VCaP (cell line): ENCODE data around the gene HELZ2.
A peak's percentile ranks its signal among the peaks of the same experiment; 100 is the strongest.

ENCODE experiments used
- H3K27ac ChIP-seq: fragments of 450-650 bp; 2 replicates; pipeline ENCODE4 v1.5.1; 2017
- CTCF ChIP-seq: fragments of 450-650 bp; conservative IDR thresholded peaks from 2 replicates; pipeline ENCODE4 v1.5.1; 2017; ENCODE audit warnings: mild to moderate bottlenecking, moderate library complexity

HELZ2 gene

GRCh38 chr20:63534427-63534830 is 39.6 kb downstream of the HELZ2 start:
- no peak for TF ChIP-seq CTCF
- H3K27ac ChIP-seq, result peak overlapping the region; percentile 88

DNA sequence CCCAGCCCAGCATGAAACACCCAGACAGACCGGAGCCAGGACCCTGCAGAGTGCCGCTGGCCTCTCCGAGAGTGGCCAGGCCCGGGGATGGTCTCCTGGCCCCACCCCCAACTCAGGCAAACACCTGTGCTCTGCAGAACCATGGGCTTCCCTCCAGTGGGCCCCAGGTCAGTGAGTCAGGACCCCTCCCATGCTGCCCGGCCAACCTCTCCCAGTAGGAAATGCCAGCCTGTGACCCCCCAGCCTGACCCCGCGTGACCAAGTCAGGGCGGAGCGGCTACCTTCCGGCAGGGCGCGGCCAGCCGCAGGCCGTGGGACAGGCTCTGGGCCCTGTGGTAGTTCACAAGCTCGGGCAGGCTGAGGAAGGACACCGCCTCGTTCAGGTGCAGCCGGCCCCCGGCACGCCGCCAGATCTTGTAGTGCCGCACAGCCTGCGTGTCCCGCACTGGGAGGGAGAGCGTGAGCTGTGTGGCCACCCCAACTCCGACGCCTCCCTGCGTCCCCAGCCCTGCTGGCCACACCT is 40.1 kb downstream of the HELZ2 start:
- no peak for TF ChIP-seq CTCF
- peak overlapping the region; percentile 88 for H3K27ac ChIP-seq

DNA sequence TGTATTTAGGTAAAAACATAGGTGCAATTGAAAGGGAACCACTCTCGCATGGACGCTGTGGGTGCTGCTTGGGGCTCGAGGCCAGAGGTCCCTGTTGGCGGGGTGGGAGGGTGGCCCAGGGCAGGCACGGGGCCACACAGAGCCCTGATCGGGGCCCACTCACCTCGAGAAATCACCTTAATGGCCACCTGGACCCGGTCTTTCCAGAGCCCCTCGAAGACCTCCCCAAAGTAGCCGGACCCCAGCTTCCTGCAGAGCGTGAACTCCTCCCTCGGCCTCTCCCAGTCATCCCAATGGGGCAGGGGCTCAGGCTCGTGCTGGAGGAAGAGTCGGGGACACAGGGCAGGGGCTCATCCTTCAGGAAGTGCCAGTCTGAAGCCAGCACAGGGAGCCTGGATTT is 40.7 kb downstream of the HELZ2 start:
- no peak for TF ChIP-seq CTCF

GRCh38 chr20:63532449-63532971 is 41.5 kb downstream of the HELZ2 start:
- TF ChIP-seq CTCF, result no peak
- peak overlapping the region; percentile 88; the same call in 1 of the 2 replicates for H3K27ac ChIP-seq

More for the DNA sequence above, 40.7 kb downstream of the HELZ2 start:
- peak overlapping the region; percentile 88 for H3K27ac ChIP-seq

DNA sequence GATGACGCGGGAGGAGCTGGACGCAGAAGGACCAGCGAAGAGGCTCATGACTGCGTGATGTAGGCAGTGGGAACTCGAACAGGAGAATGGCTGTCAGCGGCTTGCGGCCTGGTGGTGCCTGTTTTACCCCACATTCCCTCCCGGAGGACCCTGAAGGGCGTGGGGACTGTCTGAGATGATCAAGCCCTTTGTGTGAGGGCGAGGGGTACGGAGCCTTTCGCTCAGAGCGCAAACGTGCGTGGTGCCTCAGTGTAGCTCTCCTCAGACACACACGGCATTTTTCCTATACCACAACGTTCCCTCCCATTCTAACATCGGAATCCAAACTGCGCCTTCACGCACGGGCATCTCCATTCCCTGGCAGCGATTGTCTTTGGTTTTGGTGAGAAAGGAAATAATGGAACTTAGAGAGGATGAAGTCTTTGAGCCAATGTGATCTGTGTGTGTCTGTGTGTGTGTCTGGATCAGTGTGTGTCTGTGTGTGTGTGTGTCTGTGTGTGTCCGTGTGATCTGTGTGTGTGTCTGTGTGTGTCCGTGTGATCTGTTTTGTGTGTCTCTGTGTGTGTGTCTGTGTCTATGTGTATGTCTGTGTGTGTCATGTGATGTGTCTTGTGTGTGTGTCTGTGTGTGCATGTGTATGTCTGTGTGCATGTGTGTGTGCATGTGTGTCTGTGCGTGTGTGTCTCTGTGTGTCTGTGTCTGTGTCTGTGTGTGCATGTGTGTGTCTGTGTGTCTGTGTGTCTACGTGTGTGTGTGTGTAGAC is 42.2 kb downstream of the HELZ2 start:
- no peak for TF ChIP-seq CTCF
- H3K27ac ChIP-seq, result 0 out of 2 replicates have a peak overlapping the region, but pooled peaks have one; percentile 88

DNA sequence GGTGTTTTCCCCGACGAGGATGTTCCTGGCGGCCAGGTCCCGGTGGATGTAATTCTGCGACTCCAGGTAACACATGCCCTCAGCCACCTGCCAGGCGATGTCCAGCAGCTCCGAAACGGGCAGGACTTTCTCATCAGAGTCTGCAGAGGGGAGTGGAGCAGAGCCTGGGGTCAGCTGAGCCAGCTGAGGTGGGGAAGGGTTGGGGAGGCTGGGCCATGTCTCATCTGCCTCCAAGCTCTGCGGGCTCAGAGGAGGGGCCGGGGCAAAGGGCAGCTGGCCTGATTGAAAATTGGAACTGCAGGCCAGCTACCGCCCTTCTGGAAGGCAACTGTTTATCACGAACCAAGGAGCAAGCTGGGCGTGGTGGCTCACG is 43.3 kb downstream of the HELZ2 start:
- TF ChIP-seq CTCF, result no peak
- no peak overlapping the region for H3K27ac ChIP-seq

DNA sequence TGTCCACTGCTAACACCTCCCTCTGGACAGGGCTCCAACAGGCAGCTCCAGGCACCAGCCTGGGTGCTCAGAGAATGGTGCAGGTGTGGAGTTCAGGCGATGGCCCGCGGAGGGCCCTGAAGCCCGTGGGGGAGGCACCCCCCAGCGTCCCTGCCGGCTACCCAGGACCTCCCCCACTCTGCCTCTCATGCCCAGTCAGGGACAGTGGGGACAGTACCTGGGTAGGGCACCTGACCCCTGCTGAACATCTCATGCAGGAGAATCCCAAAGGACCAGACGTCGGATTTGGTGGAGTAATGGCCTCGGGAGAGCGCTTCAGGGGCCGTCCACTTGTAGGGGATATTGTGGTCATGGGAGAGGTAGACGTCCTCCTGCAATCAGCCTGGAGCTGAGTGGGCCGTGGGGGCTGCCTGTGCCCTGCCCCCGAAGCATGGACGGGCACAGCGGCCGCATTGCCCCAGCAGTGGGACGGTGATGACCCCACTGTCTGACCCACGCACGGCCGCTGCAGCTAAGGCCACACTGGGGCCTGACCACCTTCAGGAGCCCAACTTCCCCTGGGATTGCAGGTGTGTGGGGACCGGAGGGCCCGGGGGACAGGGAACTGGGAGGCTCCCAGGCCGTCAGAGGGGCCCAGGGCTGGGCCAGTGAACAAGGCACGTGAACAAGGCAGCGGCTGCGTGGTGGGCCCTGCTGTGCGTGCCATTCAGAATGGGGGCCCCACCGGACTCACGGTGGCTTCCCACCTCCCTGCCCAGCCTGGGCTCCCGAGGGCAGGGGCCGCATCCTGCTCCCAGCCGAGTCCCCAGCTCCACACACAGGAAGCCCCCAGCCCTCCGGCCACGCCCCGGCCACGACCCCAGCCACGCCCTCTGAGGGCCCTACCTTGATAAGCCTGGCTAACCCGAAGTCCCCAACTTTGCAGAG is 43.9 kb downstream of the HELZ2 start:
- no peak for TF ChIP-seq CTCF

More for the DNA sequence above, 43.9 kb downstream of the HELZ2 start:
- no peak overlapping the region for H3K27ac ChIP-seq
